Suprapubic skin (tissue), 3 donors: ENCODE measurements around the gene KAT2B.

Experiments used
- EP300 ChIP-seq: sonication (generic); formaldehyde crosslinking; IDR thresholded peaks from one replicate; pipeline ENCODE4 v1.6.1; 2017; ENCODE audit warnings: antibody characterized with exemption
- POLR2A ChIP-seq, 2 donors: fragments of 450-650 bp; IDR thresholded peaks; one replicate each; pipeline ENCODE4 v1.6.1; 2017; ENCODE audit warnings: antibody characterized with exemption in 2 of 2, mild to moderate bottlenecking in 2 of 2, moderate library complexity in 2 of 2
- TF ChIP-seq, protein P1 (sequence below), 2 donors: fragments of 200-600 bp in 1 of 2; fragments of 450-650 bp in 1 of 2; sonication (generic) in 1 of 2; IDR thresholded peaks; one replicate each; pipeline ENCODE4 v1.5.1; 2016 to 2019; ENCODE audit warnings: antibody characterized with exemption in 2 of 2, mild to moderate bottlenecking in 1 of 2, moderate library complexity in 1 of 2

DNA sequence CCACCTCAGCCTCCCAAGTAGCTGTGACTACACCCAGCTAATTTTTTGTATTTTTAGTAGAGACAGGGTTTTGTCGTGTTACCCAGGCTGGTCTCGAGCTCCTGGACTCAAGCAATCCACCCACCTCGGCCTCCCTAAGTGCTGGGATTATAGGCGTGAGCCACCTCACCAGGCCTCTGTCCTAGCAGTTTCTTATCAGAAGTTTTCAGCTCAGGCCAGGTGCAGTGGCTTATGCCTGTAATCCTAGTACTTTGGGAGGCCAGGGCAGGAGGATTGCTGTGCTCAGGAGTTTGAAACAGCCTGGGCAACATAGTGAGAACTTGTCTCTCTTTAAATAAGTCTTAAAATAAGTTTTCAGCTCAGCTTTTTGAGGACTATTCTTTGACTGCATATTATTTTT is 97.4 kb downstream of the KAT2B start:
- TF ChIP-seq POLR2A (IDR thresholded peaks at IDR 0.05) (no peak), EP300 (no peak)
- TF ChIP-seq, protein P1, sequence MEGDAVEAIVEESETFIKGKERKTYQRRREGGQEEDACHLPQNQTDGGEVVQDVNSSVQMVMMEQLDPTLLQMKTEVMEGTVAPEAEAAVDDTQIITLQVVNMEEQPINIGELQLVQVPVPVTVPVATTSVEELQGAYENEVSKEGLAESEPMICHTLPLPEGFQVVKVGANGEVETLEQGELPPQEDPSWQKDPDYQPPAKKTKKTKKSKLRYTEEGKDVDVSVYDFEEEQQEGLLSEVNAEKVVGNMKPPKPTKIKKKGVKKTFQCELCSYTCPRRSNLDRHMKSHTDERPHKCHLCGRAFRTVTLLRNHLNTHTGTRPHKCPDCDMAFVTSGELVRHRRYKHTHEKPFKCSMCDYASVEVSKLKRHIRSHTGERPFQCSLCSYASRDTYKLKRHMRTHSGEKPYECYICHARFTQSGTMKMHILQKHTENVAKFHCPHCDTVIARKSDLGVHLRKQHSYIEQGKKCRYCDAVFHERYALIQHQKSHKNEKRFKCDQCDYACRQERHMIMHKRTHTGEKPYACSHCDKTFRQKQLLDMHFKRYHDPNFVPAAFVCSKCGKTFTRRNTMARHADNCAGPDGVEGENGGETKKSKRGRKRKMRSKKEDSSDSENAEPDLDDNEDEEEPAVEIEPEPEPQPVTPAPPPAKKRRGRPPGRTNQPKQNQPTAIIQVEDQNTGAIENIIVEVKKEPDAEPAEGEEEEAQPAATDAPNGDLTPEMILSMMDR (IDR thresholded peaks at IDR 0.05): no peak
